NCI-H748 treated with DMSO at 0.1 percent for 48 hours (cell line): ENCODE measurements around the gene FAM32A.

ENCODE experiments used
- DNase-seq: peaks from one replicate; lab custom pipeline; 2025; lab: John Stamatoyannopoulos, UW

Gene FAM32A

DNA sequence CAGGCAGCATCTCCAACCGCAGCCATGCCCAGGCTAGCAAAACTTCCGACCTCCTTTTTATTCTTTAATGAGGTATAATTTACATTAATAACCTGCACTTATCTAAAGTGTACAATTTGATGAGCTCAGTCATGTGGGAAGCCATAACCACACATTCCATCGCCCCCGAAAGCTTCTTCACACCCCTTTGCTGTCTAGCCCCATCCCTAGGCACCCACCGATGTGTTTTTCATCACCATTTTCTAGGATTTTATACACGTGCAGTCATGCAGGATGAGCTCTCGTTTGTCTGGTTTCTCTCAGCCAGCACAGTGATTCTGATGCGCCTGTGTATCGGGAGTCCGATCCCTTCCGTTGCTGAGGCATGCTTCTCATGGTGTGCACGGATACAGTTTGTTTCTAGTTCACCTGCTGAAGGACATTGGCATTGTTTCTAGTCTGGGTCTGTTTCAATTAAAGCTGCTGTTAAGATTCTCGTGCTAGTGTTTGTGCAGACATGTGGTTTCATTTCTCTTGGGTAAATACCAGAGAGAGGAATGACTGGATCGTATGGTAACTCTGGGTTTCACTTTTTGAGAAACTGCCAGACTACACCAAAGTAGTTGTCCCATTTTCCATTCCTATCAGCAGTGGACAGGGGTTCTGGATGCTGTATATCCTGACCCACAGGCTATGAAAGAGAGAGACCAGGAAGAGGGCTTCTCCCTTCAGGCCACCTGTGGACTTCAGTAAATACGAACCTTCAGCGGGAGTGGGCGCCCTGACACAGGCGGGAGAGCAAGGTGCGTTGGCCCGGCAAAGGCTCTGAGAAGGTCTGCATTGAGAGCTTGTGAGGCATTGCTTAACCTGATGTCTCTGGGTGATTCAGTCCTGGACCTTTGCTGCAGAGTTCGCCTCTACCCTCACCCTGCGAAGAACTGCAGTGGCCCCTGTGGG is 17.4 kb downstream of the FAM32A start:
- no peak for DNase-seq

DNA sequence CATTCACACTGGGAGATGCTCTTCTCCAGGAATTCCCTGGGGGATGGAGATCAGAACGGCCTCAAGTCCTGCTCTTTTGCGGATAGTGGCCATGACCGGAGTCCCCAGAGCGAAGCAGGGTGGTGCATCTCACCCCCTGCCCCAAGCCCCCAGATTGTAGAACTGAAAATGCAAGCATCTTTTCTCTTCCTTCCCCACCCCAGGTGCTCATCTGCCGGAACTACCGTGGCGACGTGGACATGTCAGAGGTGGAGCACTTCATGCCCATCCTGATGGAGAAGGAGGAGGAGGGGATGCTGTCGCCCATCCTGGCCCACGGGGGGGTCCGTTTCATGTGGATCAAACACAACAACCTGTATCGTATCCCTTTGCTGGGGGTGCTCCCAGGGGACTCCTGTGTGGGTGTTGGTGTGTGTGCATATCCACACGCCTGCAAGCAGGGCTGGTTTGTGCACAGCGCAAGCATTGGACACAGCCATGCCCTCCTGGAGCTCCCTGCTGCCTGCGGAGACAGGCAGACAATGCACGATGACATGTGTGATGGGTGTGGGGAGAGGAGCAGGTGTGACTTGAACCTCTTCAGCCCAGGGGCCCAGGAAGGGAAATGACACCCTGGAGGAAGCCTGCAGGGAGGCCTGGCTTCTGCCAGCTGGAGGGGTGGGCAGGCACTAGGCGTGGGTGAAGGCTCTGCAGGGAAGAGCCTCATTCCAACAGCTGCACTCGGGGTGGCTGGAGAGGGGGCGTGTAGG is 18.2 kb downstream of the FAM32A start:
- DNase-seq = no peak

DNA sequence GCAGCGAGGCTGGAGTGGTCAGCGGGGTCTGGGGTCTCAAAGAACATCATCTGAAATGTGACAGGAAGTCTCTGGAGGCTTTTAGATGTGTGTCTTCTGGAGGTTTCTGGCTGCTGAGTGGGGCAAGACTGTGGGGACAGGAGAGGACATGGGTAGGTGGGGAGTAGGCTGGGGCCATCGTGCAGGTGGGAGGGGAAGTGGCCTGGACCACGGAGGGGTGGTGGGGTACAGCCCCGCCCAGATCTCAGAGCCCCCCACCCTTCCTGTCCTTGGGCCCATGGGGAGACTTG is 18.7 kb downstream of the FAM32A start:
- no peak for DNase-seq

DNA sequence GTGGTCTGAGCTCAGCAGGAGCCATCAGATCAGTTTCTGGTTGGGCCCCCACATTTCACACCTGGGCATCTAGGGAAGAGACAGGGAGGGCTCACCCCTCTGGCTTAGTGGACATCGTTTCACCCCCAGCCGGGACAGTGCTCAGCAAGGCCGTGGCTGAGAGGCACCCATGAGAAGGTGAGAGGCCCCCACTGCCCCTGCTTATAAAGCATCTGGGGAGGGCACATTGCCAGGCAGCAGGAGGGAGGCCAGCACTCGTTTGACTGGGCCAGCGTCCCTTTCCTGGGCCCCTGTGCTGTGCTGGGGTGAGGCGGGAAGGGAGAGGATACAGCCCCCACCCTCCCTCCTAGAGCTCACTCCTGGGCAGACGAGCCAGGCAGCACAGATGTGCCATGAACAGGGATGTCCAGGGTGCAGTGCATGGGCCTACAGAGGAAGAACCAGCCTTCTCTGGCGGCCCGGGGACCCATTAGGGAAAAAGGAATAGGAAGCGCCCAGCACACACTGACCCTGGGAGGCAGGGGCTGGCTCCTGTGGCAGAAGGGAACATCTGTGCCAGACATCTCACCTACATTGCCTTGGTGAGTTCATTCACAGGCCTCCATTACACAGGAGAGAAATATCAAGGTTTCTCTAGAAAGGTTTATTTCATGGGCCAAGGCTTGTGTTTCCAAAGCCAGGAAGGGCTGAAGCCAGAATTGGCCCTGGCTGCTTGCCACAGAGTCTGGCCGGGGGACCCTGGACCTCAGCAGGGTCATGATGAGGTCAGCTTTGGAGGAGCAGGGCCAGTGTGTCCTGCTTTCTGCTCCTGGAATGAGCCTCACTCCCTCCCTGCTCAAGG is 20.2 kb downstream of the FAM32A start:
- DNase-seq = no peak

GRCh38 chr19:16206046-16206605 is 20.9 kb downstream of the FAM32A start:
- DNase-seq = no peak

DNA sequence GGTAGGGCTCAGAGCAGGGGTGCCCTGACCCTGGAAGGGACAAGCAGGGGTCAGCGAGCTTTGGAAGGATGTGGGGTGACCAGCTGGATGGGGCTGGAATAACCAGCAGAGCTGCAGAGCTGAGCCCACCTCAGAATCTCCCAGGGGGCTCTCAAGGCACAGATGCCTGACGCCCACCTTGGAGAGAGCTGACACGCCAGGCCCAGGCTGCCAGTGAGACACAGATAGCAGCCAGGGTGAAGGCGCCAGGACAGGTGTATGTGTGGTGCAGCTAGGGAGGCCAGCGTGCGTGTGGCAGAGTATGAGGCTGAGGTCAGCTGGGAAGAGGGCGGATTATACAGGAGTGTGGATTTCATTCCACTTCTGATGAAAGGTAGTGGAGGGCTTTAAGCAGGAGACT is 21.4 kb downstream of the FAM32A start:
- DNase-seq = no peak

DNA sequence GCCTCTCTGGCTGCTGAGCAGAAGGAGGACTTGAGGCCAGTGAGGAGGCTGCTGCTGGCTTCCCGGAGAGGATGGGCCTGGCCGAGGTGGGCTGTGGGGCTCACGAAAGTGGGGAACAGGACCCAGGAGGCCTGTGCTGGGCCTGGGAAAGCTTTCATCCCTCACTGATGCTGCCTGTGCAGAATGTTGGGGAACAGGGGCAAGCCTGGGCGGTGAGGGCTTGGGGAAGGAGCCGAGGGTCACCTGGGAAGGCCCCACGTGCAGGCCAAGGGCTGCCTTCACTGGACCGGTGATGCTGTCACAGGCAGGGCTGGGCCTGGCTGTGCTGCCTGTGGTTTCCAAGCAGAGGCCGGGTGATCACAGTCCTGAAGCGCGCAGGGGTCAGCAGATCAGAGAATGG is 21.9 kb downstream of the FAM32A start:
- no peak for DNase-seq

DNA sequence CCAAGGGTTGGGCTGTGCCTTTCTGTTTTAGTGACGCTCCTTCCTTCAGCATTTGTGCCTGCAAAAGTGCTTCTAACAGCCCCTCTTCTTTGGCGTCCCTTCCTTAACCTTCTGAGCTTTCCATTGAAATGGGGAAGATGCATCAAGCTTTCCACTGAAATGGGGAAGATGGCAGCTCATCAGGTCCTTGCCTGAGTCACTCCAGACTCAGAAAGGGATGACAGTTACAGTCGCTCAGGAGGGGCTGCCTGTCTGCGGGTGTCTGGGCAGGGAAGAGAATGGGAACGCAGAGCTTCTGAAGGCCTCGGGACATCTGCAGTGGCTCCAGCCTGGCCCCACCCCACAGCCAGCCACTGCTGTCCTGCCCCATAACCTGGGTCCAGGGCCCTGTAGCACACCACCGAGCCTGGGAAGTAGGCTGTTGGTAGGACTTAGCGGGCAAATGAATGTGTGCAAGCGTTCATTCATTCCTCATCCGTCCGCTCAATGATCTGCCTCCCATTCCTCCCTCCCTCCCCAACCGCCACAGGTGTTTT is 22.3 kb downstream of the FAM32A start:
- no peak for DNase-seq

DNA sequence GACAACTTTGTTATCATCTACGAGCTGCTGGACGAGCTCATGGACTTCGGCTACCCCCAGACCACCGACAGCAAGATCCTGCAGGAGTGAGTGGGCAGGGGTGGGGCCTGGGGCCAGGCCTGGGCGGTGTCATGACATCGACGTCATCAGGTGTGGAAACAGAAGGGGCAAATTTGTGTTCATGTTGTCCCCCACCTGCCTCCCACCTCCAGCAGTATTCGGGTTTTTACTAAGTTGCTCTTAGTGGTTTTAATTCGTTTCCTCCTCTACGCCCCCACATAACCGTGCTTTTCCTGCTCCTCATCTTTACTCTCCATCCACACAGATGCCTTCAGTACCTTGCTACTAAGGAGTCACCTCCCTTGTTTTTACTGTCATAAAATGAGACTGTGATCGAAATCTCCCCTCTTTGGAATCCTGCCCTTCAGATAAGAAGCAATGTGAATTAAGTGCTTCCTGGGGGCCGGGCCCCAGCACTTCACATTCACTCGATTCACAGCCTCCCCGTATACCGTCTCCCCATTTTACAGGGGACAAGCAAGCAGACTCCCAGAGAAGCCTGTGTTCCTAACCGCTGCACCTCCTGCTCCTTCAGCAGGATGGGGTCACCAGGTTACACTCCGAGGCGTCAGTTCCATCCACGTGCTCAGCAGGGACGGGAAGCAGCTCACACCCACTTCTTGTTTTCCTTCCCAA is 23.0 kb downstream of the FAM32A start:
- no peak for DNase-seq

GRCh38 chr19:16208847-16209665 is 23.8 kb downstream of the FAM32A start:
- no peak for DNase-seq

- DNase-seq = no peak
Observed at GRCh38 chr19:16210168-16210567, 25.0 kb downstream of the FAM32A start.

DNA sequence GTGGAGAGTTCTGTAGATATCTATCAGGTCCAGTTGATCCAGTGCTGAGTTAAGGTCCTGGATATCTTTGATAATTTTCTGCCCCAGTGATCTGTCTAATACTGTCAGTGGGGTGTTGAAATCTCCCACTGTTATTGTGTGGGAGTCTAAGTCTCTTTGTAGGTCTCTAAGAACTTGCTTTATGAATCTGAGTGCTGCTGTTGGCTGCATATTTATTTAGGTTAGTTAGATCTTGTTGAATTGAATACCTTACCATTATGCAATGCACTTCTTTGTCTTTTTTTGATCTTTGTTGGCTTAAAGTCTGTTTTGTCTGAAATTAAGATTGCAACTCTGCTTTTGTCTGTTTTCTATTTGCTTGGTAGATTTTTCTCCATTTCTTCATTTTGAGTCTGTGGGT is 27.9 kb downstream of the FAM32A start:
- no peak for DNase-seq

DNA sequence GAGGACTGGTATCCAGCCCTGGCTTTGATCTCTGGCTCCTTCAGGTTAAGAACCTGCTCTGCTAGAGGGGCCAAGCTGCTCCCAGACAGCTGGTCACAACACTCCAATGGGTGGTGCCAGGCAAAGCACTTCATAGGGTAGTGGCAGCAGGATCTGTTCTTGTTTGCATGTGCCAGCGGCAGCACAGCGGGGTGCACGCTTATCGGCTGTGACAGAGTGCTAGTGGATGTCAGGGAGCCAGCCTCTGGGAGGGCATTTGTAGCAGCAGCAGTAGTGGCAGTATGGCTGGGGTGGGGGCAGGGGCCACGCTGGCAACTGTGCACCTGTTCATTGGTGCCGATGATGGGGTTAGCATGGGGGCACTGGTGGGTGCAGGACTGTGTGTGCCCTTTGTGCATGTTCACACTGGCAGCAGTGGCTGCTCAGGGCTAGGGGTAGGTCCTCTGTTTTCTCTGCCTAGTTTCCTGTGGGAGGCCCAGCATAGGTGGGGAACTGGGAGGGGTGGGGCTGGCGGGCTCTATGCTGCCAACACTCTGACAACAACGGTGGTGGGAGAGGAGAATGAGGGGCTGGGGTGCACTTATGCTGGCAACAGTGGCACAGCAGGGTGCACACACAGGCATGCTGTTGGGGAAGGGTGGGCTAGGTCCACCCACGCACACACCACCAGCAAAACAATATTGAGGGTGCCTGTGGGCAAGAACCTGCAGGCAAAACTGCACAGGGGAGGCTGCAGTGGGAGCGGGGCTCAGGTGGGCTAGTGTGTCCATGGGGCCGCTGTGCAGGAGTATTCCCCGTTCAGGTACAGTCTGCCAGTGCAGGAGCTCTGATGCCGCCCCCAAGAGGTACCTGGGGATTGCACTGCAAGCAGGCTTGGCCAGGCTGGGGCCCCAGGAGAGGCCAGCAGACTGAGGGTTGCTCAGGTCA is 31.8 kb downstream of the FAM32A start:
- DNase-seq = no peak

GRCh38 chr19:16217716-16218451 is 32.7 kb downstream of the FAM32A start:
- no peak for DNase-seq

GRCh38 chr19:16218851-16219250 is 33.6 kb downstream of the FAM32A start:
- DNase-seq = no peak

- no peak for DNase-seq
Observed at GRCh38 chr19:16222806-16223205, 37.6 kb downstream of the FAM32A start.

- no peak for DNase-seq
Observed at GRCh38 chr19:16223746-16224145, 38.5 kb downstream of the FAM32A start.

DNA sequence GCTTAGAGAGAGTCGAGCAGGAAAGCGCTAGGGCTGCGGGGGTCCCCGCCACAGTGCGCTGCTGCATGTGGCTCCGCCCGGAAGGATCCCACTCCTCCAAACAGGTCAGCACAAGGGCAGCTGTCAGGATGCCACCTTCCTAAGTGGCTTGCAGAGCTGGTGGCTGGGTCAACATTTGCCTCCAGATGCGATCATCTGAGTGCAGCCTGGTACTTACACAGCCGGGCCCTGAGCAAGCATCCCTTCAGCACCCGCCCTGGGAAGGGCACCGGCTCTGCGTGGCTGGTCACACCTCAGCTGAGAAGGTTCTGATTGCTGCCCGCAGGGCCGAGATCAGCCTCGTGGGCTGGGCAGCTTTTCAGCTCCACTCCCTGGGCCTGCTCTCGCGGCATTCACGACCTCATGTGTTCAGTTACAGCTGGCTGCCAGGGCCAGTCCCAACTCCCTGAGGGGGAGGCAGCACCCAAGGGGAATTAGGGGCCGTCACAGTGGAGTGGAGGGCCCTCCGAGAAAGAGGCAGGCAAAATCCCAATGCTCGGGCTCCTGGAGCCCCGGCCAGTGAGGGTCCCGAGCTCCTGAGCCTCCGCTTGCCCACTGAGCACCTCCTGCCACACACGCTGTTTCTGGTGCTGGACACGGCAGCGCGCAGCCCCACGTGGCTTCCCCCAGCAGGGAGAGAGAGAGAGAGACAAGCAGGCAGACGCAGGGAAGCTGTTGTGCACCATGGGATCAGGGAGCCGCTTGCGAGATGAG is 39.3 kb downstream of the FAM32A start:
- DNase-seq = no peak
